ENCODE data around the gene PIGB. TPM values are rescaled to one million over a fixed set of nuclear protein-coding genes. Genes with fewer than 3 reads are reported as not detected.

The PIGB gene
- total and polyA plus RNA-seq, 2 of the 8 experiments (the other 6 are each of a cell fraction or from before 2014, with no cell fraction given), result 4.3 to 11.7 TPM

- no peak for TF ChIP-seq ATF2 (IDR thresholded peaks at IDR 0.05; ENCODE audit: low read length)
- TF ChIP-seq NRF1 (IDR thresholded peaks at IDR 0.05; ENCODE audit: low read depth, low read length), result no peak
- TF ChIP-seq ZNF274 (IDR thresholded peaks at IDR 0.05; ENCODE audit: borderline replicate concordance, extremely low read depth, low read length), result no peak
- no peak for TF ChIP-seq KDM4A (IDR thresholded peaks at IDR 0.05; ENCODE audit: low read depth, low read length, severe bottlenecking)
These were observed 64.7 kb downstream of the PIGB start (continued) for GRCh38 chr15:55383687-55384086.

All from H1 (cell line).